ENCODE results near the gene PARD3.

The PARD3 gene

DNA sequence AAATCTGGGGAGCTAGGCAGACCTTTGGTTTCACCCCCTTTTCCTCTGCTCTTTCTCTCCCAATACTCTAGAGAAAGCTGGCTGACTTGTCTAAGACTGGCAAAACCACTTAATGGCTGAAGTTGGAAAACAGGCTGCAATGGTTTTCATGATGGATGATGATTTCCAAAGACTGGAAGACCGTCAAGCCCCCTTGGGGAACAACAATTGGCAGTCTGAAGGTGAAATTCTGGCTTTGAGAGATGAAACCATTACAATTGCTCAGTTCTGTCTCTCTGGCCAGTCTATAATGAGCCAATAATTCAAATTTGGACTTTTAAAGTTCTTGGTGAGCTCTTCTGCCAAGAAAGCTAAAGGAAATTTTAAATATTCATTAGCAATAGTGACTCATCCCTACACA, 680.5 kb downstream of the PARD3 start:
- DNase-seq (ENCODE audit: low read depth in 2 of 2): no peak

DNA sequence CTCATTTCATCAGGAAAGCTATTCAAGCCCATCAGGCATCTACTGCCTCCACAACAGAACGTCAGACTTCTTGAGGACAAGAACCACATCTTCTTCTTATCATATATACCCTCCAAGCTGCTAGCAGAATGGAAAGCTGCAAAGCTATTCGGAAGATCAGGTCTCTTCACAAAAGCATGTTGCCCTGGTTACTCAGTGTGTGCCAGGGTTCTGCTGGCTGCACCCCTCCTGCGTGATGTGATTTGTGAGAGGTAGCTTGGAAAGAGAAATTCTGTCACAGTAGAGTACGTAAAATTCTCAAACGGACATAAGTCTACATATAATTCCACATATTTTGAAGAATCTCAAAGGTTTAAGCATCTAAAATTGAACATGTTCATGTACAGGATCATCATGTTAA, 681.7 kb downstream of the PARD3 start:
- no peak for DNase-seq (ENCODE audit: low read depth in 2 of 2)

DNA sequence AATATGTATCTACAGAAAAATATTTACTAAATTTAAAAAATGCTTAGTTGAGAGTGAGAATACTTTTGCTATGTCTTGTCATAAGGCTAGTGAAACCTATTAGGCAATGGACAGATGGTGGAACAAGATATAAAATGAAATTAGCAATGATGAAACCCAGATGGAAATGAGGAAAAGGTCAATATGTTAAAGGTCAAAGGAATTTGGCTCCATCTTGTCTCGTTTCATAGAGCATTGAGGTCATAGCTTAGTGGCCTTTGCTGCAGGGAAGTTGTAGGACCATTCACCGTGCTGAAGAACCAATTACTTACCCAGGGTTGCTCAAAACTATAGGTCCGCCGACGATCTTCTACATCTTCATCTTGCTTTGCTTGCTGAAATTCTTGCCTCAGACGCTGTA, 683.9 kb downstream of the PARD3 start:
- DNase-seq (ENCODE audit: low read depth in 2 of 2): no peak

DNA sequence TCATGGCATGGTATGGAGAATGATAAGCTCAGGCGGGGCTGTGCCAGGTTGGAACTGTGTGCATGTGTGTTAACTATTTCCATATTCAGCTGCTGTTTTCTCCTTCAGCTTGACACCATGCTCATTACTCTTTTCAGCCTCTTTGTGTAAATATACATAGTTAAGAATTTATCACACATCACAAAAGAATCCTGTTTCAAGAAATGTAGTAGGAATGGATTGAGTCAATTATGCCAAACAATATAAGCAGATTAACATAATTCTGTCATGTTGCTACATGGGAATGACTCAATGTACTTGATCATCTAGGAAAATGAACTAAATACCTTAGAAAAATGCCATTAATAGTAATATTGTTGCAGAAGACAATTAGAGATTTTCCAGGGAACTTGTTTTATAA, 687.4 kb downstream of the PARD3 start:
- DNase-seq (ENCODE audit: low read depth in 2 of 2): no peak

DNA sequence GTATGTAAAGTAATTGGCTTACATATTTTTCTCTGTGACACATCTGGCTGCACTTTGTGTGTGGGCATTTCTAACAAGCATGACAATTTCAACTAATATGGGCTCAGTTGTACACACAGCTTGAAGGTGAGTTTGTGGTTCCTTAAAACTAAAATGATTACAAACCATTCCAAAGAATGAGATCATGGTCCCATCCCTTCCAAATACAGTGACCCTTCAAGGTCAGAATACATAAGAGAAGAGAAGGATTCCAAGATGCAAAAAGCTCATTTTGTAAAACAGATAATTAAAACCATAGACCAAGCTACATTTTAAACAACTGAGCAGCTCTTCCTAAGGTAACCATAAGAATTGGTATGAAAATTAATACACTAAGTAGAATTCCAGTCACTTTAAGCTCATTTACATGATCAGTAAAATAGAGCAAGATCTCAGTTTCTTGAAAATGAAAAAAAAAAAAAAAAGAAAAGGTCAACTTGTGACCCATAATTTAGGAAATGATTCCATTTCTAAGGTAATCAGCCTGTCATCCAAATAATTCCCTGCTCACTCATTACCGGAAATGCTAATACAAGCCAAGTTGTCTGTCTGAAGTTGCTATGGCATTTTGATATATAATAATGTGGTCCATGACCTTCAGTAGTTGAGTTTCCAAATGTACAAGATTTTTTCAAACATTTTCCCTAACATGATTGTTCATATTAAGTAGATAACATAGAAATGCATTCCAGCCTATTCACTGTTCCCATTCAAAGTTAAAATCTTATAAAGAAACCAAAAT, 688.5 kb downstream of the PARD3 start:
- DNase-seq (ENCODE audit: low read depth in 2 of 2): no peak

DNA sequence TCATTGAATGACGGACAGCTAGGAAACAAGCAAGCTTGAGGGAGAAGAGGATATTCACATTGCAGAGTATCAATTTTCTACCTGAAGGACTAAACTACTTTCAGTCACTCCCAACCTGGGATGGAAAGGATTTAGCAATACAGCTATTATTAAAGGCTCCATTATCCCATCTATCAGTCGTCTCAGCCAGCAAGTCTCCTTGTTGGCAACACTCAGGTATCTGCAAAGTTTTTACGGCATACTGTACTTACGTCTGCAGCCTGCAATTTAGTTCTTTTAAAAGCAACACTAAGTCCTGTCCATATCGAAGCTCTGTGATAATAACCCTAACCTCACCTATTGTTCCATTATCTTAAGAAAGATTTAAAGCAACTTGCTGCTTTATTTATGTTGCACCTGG, 689.4 kb downstream of the PARD3 start:
- DNase-seq (ENCODE audit: low read depth in 2 of 2): no peak

DNA sequence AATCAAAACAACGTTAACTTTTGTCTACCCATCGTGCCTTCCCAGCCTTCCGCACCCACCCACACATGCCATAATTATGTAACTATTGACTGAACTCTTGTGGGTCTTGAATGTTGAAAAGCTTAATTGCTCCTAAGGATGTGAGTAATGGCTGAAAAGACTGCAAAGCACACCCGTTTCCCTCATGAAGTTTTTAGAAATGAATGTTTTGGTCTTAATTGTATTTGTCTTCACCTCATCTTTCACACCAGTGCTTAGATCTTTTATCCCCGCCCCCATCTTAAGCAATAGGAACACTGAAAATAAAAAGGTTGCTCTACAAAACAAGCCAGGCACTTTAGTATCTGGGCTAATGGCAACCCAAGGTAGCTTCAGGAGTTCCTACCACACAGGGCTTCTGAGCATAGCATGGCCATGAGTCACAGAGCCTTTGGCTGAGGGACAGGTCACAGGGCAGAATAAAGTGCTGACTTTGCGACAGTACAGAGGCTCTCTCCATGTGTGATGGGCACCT, 690.5 kb downstream of the PARD3 start:
- no peak for DNase-seq (ENCODE audit: low read depth in 2 of 2)

DNA sequence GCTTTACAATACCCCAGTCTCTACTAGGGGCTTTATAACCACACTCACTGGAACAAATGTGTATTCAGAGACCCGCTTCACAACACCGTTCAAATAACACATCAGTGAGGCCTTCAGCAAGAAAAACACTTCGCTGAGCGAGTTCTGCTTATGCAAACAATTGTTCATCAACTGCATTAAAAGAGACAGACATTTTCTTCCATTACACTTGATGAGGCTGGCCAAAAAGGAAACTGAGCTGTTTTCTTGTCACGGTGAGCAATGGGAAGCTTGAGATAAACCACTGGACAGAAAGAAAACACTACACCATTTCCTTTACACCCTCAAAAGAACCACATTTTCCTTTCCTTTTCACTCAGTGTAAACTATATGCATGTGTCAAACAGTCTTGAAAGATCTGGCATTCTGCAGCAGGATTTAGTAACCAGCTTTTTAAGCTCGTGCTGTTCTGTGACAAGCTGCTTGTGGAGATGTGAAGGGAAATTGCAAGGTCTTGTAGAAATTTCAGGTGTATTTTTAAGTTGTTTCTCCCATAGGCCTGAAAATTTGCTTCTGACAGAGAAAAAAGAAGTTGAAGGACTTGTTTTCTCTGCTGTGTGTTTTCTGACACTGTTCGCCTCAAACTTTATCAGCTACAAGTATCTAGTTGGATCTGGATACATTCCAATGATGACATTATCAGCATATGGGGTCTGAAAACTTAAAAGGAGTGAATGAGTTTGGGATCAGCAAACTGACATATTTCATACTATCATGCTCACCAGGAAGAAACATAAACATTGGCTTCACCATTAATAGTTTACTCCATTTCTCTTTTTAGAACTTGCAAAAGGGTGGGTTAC, 693.1 kb downstream of the PARD3 start:
- DNase-seq (ENCODE audit: low read depth in 2 of 2): no peak

DNA sequence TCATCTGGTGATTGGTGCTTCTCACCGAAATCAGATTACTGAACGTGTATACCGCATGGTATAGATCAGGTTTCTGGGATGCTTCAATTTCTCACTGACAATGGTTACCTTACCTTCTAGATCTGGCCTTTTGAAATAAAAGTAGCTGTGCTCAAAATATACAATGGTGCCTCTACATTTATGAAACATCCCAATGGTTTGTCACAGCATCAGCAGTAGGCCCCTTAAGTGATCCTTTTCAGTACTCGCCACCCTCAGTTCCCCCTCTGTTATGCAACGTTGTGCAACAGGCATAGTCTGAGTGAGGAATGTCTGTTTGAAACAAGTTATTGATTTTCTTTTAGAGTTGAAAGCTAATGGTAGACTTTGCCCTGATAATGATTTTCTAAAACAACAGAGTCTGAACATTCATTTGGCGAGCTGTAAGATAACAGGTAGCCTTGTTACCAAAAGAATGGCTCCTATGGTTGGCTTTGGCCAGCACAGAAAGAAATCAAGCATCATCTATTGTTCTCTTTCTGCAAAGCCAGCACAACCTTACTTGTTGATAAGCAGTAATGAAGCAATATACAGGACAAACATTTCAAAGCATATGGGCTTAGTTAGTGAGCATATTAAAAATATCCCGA, 693.9 kb downstream of the PARD3 start:
- DNase-seq (ENCODE audit: low read depth in 2 of 2): no peak

DNA sequence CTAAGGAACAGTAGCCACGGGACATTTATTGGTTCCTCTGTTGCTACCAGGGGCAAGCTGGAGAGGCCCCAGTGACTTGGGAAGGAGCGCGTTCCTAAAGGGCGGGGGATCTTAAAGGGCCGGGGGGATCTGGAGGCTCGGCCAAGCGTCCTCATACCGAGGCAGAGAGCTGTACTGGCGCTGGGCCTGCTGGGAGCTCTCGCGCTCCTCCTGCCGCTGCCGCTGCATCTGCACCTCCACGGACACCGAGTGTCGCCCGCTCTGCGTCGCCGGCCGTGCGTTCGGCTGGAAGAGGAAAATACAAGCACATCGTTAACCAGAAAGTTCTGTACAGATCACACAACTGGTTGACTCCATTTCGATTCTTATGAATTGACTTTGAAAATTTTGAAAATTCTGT, 695.6 kb downstream of the PARD3 start:
- no peak for DNase-seq (ENCODE audit: low read depth in 2 of 2)

DNA sequence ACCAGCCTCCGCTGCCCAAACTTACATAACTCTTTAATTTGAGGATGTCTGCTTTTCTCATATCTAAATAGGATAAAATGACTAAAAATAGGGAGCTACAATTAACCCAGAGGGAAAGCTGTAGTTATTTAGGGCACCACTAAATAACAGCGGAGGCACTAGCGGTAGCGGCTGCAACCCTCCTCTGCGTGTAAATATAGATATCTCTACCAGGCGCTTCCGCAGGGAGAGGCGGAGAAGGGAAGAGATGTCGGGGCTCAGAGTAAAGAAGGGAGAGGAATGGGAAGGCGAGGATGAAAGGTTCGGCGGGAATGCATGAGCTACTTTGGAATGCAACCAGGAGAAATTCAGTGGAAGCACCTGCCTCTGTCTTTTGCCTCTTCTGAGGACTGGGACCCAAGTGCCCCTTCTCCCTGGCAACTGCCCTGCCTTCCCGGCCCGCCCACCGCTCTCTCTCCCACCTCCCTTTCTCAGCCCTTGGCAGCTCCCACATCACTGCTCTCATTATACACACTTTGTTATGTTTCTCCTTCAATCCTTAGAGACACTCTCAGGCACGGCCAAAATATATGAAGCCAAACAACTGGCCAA, 698.3 kb downstream of the PARD3 start:
- no peak for DNase-seq (ENCODE audit: low read depth in 2 of 2)

DNA sequence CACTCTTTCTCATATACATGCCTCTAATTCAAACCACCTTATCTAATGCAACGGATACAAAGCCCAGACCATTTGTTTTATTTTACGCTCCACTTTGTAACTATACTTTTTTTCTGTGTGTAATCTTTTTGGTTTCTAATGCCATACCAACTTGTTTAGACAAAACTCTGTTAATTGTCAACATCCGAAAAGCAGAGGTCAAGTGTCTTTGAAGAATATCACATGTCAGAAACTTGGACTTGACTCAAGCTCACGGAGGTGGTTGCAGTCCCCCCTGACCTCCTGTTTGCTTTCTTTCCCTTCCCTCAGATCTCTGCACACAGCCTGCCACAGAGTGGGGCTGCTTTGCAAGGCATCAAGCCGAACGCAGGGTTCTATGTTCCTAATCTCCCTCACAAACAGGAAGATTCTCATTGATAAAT, 698.9 kb downstream of the PARD3 start:
- no peak for DNase-seq (ENCODE audit: low read depth in 2 of 2)

DNA sequence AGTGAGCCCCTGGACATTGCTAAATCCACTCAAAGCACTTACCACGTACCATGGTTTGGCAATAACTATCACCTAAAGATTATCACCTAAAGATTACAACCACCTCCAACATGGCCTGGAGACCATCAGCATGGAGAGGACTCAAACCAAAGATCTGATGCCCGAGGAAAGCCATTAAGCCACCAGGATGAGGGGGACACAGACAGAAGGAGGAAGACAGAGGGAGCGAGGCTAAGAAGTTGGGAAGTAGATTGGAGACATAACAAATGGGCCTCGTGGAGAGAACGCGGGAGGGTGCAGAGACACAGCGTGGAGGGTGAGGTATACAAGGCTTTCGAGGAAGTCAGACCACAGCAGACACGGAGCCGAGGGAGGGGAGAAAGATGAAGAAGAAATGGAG, 700.2 kb downstream of the PARD3 start:
- DNase-seq (ENCODE audit: low read depth in 2 of 2): no peak

DNA sequence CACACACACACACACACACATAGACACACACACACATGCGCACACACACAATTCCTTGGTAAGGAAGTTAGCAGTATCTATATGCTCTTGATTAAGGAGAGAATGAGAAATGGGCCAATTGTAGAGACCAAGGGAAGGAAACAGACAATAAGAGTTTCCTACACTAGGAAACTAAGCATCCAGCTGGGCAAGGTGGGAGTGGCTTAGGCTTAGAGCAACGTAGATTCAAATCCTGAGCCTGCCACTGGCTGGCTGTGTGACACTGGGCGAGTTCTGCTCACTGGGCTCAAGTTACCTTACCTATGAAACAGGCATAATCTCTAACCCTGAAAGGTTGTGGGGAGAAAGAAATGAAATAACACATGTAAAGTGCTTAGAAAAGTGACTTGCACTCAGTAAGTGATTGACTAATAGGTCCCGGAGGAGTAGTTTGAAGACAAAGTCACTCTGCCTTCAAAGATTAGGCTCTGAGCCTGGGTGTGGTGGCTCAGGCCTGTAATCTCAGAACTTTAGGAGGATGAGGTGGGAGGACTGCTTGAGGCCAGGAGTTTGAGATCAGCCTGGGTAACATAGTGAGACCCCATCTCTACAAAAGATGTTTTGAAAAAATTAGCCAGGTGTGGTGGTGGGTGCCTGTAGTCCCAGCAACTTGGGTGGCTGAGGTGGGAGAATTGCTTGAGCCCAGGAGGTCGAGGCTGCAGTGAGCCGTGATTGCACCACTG, 701.4 kb downstream of the PARD3 start:
- no peak for DNase-seq (ENCODE audit: low read depth in 2 of 2)

DNA sequence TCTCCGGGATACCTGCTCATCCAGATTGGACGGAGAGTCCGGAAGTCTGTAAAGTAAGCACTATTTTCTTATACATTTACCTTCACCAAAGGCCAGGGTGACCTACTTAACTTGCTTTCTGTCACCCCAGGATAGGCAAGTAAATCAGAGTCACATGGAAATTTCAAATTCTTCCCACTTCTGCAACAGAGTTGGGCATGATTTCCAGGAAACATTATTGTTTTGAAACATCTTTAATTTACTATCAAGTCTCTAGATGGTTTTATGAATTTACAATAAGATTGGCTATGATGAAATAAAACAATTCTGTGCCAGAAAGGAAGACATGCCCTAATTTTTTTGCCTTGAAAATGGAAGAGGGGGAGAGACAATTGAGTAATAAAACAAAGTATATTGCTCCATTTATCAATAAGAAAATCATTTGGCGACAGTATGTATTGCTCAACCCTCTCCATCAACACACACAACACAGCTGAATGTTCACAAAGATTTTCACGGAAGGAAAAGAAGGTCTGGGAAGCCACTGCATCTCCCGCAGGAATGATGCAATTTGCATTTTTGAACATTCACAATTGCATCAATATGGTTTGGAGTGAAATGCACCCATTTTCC, 702.8 kb downstream of the PARD3 start:
- DNase-seq (ENCODE audit: low read depth in 2 of 2): no peak

DNA sequence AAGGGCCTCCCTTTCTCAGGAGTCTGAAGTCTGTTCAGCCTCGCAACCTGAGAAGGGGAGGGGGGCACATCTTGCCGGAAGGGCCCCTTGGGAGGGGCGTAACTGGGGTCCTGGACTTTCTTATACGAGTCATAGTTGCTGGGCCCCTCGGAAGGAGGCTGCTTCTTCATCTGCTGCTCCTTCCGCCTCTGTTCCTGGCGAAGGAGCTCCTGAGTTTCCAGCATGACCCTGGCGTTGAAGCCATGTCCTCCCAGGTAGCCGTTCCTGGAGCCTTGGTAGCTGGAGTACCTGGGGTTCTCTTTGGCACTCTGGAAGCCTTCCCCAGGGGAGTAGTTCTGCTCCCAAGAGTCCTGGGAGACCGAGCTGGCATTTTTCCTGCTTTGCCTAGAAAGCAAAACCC, 703.9 kb downstream of the PARD3 start:
- DNase-seq (ENCODE audit: low read depth in 2 of 2): no peak

DNA sequence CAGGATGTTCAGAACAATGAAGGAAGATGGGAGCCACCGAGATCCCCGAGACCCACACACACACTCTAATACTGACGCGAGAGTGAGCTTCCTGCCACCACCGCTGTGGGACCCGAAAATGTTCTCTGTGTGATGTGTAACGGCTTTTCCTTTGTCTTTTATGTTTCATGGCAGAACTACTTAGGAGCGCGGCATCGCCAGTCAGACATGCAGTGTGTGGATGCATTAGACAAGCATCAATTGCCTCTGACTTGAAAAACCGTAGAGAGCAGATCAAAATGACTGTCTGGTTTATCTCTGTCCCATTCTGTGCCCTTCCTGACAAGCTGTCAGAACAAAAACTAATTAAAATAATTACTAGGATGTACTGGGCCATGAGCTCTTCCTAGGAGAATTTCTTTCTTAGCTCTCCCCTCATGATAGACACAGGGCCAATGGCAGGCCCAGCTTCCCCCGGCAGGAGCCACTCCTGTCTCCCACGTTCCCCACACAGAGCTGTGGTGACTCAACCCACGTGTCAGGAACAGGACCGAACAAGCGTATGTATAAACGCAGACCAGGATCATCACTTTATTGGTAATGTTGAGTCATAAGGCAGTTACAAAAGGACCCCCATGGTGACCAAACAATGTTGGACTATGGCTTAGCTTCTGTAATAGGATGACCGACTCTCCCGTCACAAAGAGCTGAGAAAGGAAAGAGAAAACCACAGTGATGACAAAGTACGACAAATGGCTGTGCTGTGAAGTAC, 705.0 kb downstream of the PARD3 start:
- no peak for DNase-seq (ENCODE audit: low read depth in 2 of 2)

DNA sequence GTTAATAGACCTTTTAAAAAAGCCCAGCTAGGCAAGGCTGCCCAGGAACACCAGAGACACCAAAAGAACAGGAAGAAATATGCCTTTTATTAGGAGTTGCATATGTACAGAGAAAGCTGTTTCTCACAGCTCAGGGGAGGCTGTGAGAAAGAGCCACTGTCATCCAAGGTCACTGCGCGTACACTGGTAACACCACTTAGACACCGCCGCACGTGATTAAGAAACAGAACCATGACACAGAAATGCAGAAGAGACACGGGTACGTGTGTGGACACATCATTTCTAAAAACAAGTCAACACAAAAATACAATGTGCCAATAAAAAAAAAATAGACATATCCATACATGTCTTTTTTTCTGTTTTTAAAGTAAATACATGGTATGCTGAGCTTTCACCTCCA, 705.6 kb downstream of the PARD3 start:
- DNase-seq (ENCODE audit: low read depth in 2 of 2): no peak

DNA sequence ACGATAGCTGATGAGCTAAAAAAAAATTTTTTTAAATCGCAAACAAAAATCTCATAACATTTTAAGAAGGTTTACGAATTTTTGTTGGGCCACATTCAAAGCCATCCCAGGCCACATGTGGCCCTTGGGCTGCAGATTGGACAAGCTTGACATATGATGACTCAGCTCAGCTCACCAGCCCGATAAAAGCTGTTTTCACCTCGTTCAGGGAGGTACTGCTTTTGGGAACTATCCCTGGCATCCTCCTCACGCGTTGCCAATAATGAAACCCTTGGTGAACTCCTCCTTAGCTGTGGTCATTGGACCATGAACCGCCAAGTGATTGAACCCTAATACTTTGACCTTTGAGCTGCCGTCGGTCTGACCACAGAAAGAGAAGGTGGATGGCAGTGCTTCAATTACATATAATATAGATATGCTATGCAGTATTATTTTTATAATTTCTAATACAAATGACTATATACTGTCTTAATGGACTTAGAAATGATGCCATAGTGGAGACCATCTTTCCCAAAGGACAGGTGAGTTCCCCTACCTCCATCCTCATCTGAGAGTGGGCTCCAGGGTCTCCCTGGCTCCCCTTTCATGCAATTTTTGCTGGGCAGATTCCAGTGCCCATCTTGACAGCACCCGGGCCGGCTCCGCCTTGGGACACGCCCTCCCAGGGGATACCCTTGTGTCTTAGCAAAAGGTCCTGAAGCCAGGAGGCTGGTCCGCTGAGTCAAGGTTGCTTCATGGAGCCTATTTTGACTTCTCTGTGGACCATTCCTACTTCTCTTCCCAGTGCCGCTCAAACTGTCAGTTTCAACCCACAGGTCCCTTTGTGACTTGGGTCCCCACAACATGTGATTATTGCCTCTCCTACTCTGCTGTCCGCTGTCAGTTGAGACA, 707.2 kb downstream of the PARD3 start:
- no peak for DNase-seq (ENCODE audit: low read depth in 2 of 2)
